Tibial nerve (tissue), 4 donors: ENCODE data around the gene SMAD9. TPM values are rescaled to one million over a fixed set of nuclear protein-coding genes. Genes with fewer than 3 reads are reported as not detected.

Experiments used
- DNase-seq, 2 donors: peaks; one replicate each; pipeline ENCODE4 v3.0.0-alpha.2; 2019; ENCODE audit warnings: low spot score in 2 of 2
- H3K27ac ChIP-seq, 4 donors: fragments of 200-600 bp; sonication (generic) in 3 of 4; one replicate each; pipeline ENCODE4 v1.5.1; 2017 to 2019; ENCODE audit warnings: mild to moderate bottlenecking in 1 of 4
- H3K27me3 ChIP-seq, 2 donors: fragments of 200-600 bp; sonication (generic) in 1 of 2; one replicate each; pipeline versions ENCODE4 v1.5.1 to v1.6.0; 2017 to 2019
- H3K36me3 ChIP-seq, 3 donors: fragments of 200-600 bp; sonication (generic); one replicate each; pipeline ENCODE4 v1.5.1; 2018 to 2019
- H3K4me1 ChIP-seq, 4 donors: fragments of 200-600 bp; sonication (generic) in 3 of 4; one replicate each; pipeline ENCODE4 v1.5.1; 2017 to 2019
- H3K4me3 ChIP-seq, 4 donors: fragments of 200-600 bp; sonication (generic) in 3 of 4; one replicate each; pipeline ENCODE4 v1.5.1; 2017 to 2019; ENCODE audit warnings: mild to moderate bottlenecking in 1 of 4, moderate library complexity in 1 of 4
- H3K9me3 ChIP-seq, 4 donors: fragments of 200-600 bp; sonication (generic) in 3 of 4; one replicate each; pipeline ENCODE4 v1.5.1; 2017 to 2019
- CTCF ChIP-seq, 5 experiments: fragments of 200-600 bp in 3 of 5; fragments of 450-650 bp in 2 of 5; sonication (generic) in 3 of 5; IDR thresholded peaks; one replicate each; pipeline ENCODE4 v1.5.1; 2016 to 2019; ENCODE audit warnings: antibody characterized with exemption in 5 of 5, mild to moderate bottlenecking in 3 of 5, moderate library complexity in 2 of 5
- EP300 ChIP-seq, 2 donors: sonication (generic); formaldehyde crosslinking; IDR thresholded peaks; one replicate each; pipeline ENCODE4 v1.6.1; 2017; ENCODE audit warnings: antibody characterized with exemption in 2 of 2, mild to moderate bottlenecking in 1 of 2
- POLR2A ChIP-seq, 2 donors: fragments of 450-650 bp; IDR thresholded peaks; one replicate each; pipeline ENCODE4 v1.6.1; 2017; ENCODE audit warnings: antibody characterized with exemption in 2 of 2, mild to moderate bottlenecking in 2 of 2, moderate library complexity in 2 of 2
- WGBS, 2 donors: methylation state at CpG; one replicate each; pipeline ENCODE4 v1.1.5; 2018; 5-methylcytosine and 5-hydroxymethylcytosine counted together
- total RNA-seq, 4 donors: library from RNA; depleted of rRNA; stranded (reverse); fragments of >200 nt; gene quantifications; one replicate each; pipeline ENCODE4 v1.1.0, GENCODE V29; 2016

Gene SMAD9
- total RNA-seq, 4 donors from 2014 or later, result 13.8 to 20.4 (median 15.8) TPM

- peaks cover 0 to 5% (median 0%) of the 10 kb centered on the region in 4 donors for H3K4me1 ChIP-seq
- TF ChIP-seq CTCF (IDR thresholded peaks at IDR 0.05) (no peak), POLR2A (IDR thresholded peaks at IDR 0.05) (no peak), EP300 (IDR thresholded peaks at IDR 0.05) (no peak)
- WGBS, 2 donors, result 78 to 79% methylated on average over 3 of the region's 3 CpGs
- H3K27me3 ChIP-seq, result no peaks in the 10 kb centered on the region
- H3K36me3 ChIP-seq, result no peaks in the 10 kb centered on the region
- no peaks in the 10 kb centered on the region for H3K9me3 ChIP-seq
- no peak overlapping the region for H3K27ac ChIP-seq
- no peak overlapping the region for H3K4me3 ChIP-seq
- no peak for DNase-seq
These were observed 4.0 kb upstream of the SMAD9 start for GRCh38 chr13:36924001-36924400.

- TF ChIP-seq CTCF (IDR thresholded peaks at IDR 0.05) (no peak), EP300 (IDR thresholded peaks at IDR 0.05) (no peak), POLR2A (IDR thresholded peaks at IDR 0.05) (no peak)
- WGBS, 2 donors, result 71 to 78% methylated on average over 10 of the region's 10 CpGs
- Histone ChIP-seq H3K4me3 (no peak overlapping the region), H3K27ac (no peak overlapping the region), H3K4me1 (peaks cover 0 to 20% (median 0%) of the 10 kb centered on the region in 4 donors), H3K36me3 (no peaks in the 10 kb centered on the region), H3K9me3 (no peaks in the 10 kb centered on the region), H3K27me3 (no peaks in the 10 kb centered on the region)
- no peak for DNase-seq
These were observed 1.7 kb upstream of the SMAD9 start for GRCh38 chr13:36921631-36922301.

- H3K27ac ChIP-seq, result peak overlapping the region; percentile 68 to 91 (median 76)
- no peak for DNase-seq
- no peaks in the 10 kb centered on the region for H3K36me3 ChIP-seq
- peak overlapping the region; percentile 46 to 88 (median 51) for H3K4me3 ChIP-seq
- H3K4me1 ChIP-seq, result peaks cover 0 to 20% (median 0%) of the 10 kb centered on the region in 4 donors
- H3K27me3 ChIP-seq, result no peaks in the 10 kb centered on the region
- 59 to 60% methylated on average over 9 of the region's 9 CpGs for WGBS, 2 donors
- TF ChIP-seq EP300 (IDR thresholded peaks at IDR 0.05) (no peak), POLR2A (IDR thresholded peaks at IDR 0.05) (no peak), CTCF (IDR thresholded peaks at IDR 0.05) (no peak)
- no peaks in the 10 kb centered on the region for H3K9me3 ChIP-seq
These were observed 663 bp upstream of the SMAD9 start for GRCh38 chr13:36920616-36921185.

- no peaks in the 10 kb centered on the region for H3K27me3 ChIP-seq
- no peak for TF ChIP-seq CTCF (IDR thresholded peaks at IDR 0.05)
- TF ChIP-seq POLR2A (IDR thresholded peaks at IDR 0.05), result no peak
- TF ChIP-seq EP300 (IDR thresholded peaks at IDR 0.05), result no peak
- peak in 1 of 2 donors; percentile 40 for DNase-seq
- peak overlapping the region; percentile 48 to 88 (median 66) for H3K4me3 ChIP-seq
- no peaks in the 10 kb centered on the region for H3K36me3 ChIP-seq
- WGBS, 2 donors, result 1 to 2% methylated on average over 25 to 28 of the region's 51 CpGs
- no peaks in the 10 kb centered on the region for H3K9me3 ChIP-seq
- peaks cover 0 to 20% (median 0%) of the 10 kb centered on the region in 4 donors for H3K4me1 ChIP-seq
- H3K27ac ChIP-seq, result peak overlapping the region; percentile 68 to 91 (median 76)
These were observed 736 bp downstream of the SMAD9 start for GRCh38 chr13:36919171-36919832.
